Measurements from ENCODE around the gene TEAD4.

TEAD4 gene

DNA sequence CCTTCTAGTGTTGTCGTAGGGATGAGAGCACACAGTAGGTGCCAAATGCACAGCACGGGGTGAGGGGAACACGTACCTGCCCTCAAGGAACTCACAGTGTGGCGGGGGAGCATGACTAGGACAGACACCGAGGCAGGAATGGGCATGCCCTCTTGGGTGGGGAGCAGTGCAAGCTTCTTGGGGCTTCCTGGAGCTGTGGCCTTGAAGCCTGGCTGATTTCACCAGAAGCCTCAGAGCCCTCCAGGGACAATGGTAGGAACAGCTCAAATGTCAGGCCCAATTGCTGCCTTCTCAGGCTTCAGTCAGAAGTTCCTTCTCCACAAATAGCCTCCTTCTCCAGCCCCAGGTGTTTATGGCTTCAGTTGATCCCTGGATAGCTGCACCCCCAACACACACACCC, 43.4 kb downstream of the TEAD4 start:
- DNase-seq (ENCODE audit: low spot score): no peak

DNA sequence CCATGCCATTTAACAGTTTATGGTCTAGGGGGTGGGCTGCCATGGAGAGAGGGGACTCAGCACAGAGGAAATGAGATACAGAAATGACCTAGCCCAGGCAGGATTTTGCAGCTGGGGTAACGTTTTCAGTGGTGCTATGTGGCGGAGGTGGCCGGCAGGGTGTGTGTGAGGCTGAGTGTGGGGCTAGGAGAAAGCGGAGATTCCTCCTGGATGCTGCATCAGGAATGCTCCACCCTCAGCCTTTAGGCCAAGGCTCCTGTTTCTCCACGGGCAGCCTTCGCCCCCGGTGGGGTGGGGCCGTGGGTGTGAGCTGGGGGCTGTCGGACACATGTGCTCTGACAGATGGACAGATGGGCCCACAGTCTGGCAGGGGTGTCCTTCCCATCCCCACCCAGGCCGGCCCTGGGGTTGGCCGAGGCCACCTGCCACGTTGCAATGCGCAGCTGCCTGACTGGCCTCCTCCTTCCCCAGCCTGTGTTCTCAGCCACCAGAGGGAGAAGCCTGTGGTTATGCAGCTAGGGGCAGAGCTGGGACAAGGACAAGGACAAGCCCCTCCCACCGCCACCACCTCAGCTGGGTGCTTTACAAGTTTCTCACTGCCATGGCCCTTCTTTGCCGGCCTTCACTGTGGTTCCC, 44.3 kb downstream of the TEAD4 start:
- DNase-seq (ENCODE audit: low spot score): no peak

DNA sequence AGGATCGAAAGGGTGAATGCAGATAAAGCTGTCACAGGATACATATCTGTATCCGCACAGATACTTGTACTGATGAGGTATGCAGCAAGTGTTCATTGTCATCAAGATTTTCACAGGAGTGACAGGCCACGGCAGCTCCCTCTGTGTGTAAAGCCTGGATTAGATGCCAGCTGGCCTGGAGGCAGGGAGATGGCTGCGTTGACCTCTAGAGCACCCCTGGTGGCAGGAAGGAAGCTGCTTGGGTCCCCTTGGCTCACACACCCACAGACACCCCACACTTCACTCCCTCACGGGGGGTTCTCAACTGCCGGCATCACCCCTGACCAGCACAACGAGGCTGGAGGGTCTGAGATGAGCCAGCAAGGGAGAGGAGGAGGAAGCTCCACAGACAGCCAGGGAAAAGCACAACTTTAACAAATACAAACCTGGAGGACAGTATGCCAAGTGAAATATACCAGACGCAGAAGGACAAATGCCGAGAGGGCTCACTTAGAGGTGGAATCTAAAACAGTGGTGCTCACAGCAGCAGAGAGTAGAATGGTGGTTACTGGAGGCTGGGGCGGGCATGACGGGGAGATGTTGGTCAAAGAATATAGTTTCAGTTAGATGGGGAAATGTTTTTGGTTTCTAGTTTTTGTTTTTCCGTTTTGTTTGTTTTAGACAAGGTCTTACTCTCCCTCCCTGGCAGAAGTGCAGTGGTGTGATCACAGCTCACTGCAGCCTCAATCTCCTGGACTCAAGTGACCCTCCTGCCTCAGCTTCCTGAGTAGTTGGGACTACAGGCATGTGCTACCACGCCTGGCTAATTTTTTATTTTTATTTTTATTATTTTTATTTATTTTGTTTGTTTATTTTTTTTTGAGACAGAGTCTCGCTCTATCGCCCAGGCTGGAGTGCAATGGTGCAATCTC, 45.7 kb downstream of the TEAD4 start:
- no peak for DNase-seq (ENCODE audit: low spot score)

DNA sequence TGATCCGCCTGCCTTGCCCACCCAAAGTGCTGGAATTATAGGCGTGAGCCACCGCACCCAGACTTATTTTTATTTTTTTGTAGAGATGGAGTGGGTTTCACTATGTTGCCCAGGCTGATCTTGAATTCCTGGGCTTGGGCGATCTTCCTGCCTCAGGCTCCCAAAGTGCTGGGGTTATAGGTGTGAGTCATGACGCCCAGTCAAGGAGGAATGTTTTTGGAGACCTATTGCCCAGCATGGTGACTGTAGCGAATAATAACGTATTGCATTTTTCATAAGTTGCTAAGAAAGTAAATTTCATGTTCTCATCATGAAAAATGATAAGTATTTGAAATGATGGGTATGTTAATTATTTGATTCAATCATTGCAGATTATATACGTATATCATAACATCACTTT, 46.5 kb downstream of the TEAD4 start:
- no peak for DNase-seq (ENCODE audit: low spot score)

DNA sequence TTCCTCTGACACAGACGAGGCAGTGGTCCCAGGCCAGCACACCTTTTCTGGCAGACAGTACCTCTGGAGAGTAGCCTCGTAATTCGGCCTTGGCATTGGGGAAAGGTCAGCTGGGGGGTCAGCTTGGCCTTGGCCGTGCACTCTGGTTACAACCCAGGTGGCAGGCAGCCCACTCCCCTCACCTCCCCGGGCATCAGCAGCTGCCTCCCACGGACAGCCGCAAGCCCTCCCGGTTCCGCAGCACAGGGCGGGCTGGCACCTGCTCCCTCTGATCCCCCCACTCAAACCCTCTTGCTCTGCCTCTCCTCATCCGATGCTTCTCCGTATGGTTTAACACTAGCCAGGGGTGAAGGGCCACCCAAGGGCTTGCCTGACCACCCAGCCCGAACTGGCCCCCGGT, 50.6 kb downstream of the TEAD4 start:
- DNase-seq (ENCODE audit: low spot score): no peak

DNA sequence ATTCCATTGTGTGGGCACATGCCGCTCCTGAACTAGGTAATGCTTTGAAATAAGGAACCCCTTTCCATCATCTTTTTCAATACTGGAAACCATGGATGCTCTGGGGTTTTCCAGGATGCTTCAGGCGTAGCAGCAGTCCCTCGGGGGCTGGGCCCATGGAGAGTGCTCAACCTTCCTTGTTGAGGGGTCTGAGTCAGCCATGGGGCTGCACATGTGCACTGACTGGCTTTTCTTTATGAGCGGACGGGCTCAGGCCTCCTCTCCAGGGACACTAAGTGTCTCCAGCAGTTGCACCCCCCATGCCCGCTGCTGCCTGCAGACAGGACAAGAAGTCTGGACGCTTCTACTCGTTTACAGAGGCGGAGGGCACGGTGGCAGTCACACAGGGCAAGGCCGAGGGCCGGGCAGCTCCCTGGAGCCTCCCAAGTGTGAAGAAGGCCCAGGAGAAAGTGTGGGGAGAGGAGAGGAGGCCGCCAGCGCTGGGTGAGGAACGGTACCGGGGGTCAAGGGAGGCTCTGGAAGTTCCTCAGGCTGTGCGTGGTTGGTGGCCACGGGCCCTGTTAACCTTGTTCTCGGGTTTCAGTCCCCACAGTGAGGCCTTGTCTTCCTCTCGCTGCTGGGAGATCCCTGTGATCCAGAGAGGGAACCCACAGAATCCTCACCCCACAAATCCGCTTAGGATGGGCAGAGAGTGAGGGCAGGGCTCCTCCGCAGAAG, 51.2 kb downstream of the TEAD4 start:
- DNase-seq (ENCODE audit: low spot score): no peak

DNA sequence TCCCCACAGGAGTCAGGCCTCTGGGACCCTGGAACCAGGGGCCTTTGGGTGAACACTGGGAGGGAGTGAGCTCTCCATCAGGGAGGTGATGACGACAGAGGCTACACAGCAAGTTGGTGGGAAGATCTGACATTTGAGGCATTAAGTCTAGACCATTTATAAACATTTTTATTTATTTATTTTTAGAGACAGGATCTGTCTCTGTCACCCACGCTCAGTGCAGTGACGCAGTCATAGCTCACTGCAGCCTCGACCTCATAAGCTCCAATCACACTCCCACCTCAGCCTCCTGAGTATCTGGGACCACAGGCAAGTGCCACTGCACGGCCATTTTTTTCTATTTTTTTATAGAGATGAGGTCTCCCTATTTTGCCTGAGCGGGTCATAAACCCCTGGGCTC, 53.6 kb downstream of the TEAD4 start:
- DNase-seq (ENCODE audit: low spot score): no peak

DNA sequence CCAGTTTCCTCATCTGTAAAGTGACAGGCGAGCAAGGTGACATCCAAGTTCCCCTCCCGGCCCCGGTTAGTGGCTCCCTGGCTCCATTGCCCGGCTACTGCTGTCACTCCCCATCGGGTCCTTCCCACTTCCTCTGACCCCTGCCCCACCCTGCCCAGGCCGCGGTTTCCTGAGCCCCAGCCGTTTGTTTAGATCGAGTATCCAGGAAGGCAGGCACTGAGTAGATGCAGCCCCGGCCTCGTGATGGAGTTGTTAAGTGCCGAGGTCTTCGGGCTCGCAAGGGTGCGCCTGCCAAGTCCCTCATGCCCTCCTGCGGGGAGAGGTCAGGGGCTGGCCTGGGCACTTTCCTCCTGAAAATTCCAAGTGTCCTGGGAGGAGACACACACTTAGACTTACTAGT, 55.4 kb downstream of the TEAD4 start:
- no peak for DNase-seq (ENCODE audit: low spot score)

DNA sequence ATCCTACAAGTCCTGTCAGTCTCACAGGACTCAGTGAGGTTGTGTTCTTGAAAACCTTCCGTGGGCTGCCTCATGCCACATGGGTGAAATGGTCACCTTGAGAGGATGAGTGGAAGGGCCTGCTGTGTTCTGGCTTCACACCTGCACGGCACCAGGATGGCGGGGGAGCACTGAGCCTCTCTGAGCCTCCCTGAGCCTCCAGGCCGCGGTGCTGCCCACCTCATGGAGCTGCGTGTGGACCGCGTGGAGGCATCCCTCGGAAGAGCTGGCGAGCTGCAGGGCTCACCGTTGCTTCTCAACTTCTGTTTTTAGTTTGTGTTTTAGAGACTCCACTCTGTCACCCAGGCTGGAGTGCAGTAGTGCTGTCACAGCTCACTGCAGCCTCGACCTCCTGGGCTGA, 56.2 kb downstream of the TEAD4 start:
- DNase-seq (ENCODE audit: low spot score): no peak

DNA sequence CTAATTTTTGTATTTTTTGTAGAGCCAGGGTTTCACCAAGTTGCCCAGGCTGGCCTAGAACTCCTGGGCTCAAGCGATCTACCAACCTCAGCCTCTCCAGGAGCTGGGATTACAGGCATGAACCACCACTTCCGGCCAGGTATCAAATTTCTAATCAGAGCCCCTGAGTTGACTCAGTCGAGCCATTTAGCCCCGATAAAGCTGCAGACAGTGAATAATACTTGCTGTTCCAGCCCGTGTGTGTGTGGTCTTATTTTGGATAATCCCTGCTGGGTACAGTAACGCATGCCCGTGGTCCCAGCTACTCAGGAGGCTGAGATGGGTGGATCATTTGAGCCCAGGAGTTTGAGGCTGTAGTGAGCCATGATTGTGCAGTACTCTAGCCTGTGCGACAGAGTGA, 57.0 kb downstream of the TEAD4 start:
- DNase-seq (ENCODE audit: low spot score): no peak

DNA sequence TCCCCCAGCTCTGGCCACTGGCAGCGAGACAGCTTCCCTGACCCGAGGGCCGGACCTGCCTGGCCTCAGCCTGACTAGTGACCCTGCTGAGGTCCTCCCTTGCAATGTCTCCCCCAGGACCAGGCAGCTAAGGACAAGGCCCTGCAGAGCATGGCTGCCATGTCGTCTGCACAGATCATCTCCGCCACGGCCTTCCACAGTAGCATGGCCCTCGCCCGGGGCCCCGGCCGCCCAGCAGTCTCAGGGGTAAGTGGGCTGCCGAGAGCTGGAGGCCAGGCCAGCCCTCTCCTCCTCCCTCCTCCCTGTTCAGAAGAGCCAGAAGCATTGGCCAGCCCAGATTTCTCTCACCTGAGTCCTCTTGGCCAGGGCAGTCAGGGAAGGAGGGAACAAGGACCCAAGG, 58.1 kb downstream of the TEAD4 start:
- no peak for DNase-seq (ENCODE audit: low spot score)

DNA sequence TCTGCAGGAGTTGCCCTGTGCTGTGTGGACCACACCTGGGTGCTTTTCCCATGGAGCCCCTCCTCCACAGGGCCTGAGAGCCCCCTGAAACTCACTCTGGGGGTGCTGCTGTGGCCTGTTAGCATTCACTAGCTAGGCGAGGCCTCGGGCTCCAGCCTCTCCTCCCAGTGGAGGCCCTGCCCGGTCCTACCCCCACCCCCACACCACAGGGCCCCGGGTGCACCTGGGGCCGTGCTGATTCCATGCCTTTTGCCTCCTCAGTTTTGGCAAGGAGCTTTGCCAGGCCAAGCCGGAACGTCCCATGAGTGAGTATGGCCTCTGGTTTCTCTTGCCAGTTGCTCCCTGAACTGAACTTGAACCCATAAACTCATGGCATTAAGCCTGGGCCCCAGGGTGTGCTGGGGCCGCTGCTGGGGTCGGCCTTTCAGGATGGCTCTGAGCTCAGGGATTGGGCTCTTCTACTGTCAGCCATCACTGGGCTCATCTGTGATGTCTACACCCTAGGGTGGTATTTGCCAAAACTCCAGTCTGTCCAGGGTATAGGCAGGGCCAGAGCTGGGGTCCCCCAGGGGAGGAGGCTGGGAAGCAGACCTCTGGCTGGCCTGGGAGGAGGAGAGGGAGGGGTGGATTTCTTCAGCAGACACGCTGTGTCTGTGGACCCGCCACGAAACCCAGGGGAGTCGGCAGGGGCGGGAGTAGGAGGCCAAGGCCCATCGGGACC, 59.2 kb downstream of the TEAD4 start:
- DNase-seq (ENCODE audit: low spot score): no peak

DNA sequence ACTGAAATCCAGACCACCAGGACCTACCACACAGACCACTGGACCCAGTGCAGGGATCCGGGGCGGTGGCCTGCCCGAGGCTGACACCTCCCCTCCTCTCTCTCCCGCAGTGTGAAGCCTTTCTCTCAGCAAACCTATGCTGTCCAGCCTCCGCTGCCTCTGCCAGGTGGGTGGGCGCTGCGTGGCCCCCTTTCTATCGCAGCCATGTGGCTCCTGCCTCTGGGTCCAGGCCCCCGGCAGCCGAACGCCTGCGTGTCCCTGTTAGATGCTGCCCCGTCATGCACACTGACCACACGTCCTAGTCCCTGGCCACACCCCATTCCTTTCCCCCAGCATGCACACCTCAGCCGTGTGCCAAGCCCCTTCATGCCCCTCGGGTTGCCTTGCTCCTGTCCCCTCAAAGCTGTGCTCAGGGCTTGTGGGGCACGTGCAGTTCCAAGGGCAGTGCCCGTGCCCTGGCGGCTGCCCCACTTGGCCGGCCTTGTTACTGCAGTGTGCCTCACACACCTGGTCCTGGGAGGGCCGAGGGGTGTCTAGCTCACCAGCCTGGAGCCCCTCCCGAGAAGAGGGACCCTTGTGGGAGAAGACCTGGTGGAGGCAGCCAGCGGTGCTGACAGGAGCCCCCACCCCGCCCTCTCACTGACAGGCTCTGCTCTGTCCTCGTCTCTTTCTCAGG, 59.9 kb downstream of the TEAD4 start:
- DNase-seq (ENCODE audit: low spot score): no peak

DNA sequence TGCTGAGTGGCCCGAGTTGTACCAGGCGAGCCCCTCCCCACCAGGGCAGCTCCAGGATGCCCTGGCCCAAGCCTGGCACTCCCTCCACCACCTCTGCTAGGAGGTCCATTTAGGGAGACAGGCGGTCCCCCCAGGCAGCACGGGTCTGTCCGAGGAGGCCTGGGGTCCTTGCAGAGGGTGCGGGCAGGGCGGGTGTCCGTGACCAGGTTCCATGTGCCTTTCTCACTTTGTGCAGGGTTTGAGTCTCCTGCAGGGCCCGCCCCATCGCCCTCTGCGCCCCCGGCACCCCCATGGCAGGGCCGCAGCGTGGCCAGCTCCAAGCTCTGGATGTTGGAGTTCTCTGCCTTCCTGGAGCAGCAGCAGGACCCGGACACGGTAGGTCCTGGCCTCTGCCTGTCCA, 61.2 kb downstream of the TEAD4 start:
- DNase-seq (ENCODE audit: low spot score): no peak

DNA sequence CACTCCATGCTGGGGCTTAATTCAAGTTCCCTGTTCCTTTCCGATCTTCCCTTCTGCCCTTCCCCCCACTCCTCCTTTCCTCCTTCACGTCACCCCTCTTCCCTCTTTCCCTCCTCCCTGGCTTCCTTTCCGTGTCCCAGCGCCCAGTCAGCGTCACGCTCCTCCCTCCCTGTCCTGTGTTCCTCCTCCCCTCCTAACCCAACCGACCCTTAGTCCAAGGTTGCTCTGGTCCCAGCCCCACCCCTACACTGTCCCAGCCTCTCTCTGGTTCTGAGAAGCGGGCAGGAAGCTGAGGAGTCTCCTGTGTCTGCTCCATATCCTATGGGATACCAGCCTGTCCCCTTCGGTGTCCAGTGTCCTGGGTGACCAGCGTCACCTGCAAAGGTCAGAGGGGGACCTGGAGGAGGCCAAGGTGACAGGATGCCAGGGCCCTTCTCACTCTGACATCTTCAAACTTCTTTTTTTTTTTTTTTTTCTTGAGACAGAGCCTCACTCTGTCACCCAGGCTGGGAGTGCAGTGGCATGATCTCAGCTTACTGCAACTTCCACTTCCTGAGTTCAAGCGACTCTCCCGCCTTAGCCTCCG, 61.7 kb downstream of the TEAD4 start:
- DNase-seq (ENCODE audit: low spot score): no peak

DNA sequence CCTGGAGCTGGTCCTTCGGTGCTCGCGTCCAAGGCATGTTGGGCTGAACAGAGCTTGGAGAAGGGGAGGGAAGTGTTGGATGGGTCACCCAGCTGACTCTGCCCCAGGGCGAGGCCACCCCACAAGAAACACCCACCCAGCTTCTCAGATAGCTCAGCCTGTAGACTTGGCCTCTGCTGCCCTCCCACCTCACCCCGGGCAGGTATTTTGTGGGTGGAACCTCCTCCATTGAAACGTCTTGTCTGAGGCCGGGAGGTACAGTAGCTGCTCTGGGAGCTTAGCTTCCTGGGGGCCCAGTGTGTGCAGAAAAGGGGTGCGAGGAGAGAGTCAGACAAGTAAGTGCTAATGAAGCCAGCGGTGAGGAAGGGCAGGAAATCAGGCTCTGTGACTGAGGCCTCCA, 63.2 kb downstream of the TEAD4 start:
- no peak for DNase-seq (ENCODE audit: low spot score)

DNA sequence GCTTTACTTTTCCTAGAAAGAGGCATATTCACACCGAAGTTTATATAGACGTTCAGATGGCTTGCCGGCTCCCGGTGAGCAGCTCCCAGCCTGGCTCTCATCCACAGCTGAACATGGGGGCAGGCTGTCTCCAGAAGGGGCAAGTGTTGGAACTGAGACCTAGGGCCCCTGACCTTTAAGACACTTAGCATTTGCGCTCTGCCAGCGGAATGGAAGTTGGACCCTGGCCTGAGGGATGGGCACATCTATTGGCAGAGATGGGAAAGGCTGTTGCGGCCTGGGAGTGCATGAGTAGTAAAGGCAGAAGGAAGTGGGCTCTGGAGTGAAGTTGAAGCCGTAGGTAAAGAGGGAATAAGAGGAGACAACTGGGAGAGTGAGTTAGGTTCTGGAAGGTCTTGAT, 63.8 kb downstream of the TEAD4 start:
- no peak for DNase-seq (ENCODE audit: low spot score)

DNA sequence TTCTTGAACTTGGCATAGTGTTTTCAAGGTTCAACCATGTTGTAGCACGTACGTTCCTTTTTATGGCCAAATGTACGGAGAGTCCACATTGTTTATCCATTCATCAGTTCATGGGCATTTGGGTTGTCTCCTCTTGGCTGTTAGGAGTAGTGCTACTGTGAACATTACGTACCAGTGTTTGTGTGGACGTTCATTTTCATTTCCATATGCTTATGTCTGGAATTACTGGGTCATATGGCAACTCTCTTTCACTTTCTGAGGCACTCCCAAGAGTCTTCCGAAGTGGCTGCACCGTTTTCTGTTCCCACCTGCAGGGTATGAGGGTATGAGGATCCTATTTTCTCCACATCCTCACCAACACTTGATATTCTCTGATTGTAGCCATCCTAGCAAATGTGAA, 68.9 kb downstream of the TEAD4 start:
- DNase-seq (ENCODE audit: low spot score): no peak

DNA sequence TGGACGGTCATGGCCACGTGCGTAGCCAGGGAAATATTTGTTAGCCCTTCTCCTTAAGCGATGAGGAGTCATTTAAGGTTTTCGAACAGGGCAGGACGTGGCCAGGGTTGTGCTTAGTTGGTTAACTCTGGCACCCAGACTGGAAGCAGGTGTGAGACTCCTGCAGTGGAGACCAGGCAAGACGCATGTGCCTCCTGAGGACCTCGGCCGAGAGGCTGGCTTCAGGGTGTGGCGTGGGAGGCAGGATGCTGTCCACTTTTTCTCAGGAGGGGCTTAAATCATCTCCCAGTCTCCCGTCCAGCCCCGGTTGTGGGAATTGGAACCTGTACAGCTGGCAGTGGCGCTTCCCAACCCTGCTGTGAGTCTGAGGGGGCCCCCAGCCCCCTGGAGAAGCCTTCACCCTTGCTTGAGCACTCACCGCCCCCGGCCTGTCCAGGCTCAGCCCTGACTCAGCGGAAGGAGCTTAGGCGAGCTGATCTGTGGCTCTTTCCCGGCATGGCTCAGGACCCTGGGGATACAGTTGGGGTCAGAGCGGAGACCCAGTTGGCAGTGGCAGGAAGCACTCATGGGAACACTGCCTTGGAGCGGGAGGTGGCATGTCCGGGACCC, 71.7 kb downstream of the TEAD4 start:
- DNase-seq (ENCODE audit: low spot score): no peak

DNA sequence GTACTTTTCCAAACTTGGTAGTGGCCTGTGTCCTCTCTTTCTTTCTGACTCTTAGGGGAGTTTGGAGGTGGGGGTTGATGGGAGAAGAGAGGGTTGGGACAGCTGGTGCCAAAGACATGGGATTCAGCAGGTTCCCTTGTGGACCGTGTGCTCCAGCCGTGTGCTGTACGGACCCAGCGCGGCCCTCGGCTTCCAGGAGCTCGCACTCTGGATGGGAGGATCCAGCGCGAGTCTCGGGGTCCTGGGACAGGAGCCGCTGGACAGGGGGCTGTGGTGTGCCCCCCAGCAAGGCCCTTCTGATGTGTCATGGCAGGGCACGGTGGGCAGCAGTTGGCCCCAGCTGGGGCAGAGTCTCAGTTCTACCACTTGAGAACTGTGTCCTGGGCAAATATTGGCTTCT, 73.0 kb downstream of the TEAD4 start:
- no peak for DNase-seq (ENCODE audit: low spot score)

Measured in LoVo (cell line).